ENCODE measurements around the gene C4orf36. TPM values are rescaled to one million over a fixed set of nuclear protein-coding genes. Genes with fewer than 3 reads are reported as not detected.

C4orf36 gene
- total and polyA plus RNA-seq, 2 of the 8 experiments (the other 6 are each of a cell fraction or from before 2014, with no cell fraction given): 1.2 to 1.5 TPM

DNA sequence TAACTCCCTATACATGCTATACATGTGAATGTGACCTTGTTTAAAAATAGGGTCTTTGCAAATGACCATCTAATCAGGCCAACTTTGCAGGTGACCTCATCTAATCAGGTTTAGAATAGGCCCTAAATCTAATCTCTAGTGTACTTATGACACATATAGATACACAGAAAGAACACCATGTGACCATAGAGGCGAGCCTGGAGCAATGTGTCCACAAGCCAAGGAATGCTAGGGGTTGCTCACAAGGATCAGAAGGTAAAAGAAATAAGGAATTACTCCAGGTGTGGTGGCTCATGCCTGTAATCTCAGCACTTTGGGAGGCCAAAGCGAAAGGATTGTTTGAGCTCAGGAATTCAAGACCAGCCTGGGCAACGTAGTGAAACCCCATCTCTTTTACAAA is 9.6 kb upstream of the C4orf36 start:
- H4K5ac ChIP-seq (ENCODE audit: insufficient read length, low read depth, low read length): no peak overlapping the region
- no peaks in the 10 kb centered on the region; a peak in 1 of 7 replicates for H3K27me3 ChIP-seq (replicated peaks in 1 of 4; ENCODE audit: control insufficient read depth in 3 of 4, extremely low read depth in 1 of 4, insufficient read depth in 3 of 4, low read length in 3 of 4)
- H2BK12ac ChIP-seq (ENCODE audit: low read depth, low read length): no peak overlapping the region
- 0 out of 7 replicates have a peak, but pooled peaks cover 0 to 2% (median 0%) of the 10 kb centered on the region in 4 experiments for H3K4me1 ChIP-seq (replicated peaks in 1 of 4; ENCODE audit: control insufficient read depth in 3 of 4, insufficient read depth in 4 of 4, low read length in 3 of 4)
- no peak overlapping the region for H3K23ac ChIP-seq (ENCODE audit: insufficient read length)
- no peak overlapping the region for H3K27ac ChIP-seq (ENCODE audit: low read depth, low read length)
- no peak overlapping the region for H4K8ac ChIP-seq (ENCODE audit: extremely low read depth, insufficient read depth, low read length)
- ChIA-PET CTCF (ENCODE audit: partially characterized antibody) (interaction anchor here (1.0 to 1.5 kb wide), 2 partner anchors 21 to 105 kb away, joined by 3 to 4 read pairs; no protein-coding TSS in a partner anchor), POLR2A (ENCODE audit: partially characterized antibody) (interaction anchor here (3.7 kb wide), 1 partner anchor 10 kb away, joined by 15 read pairs; the partner anchor contains the start of gene C4orf36)
- H3K18ac ChIP-seq (ENCODE audit: extremely low read depth, low read length): no peak overlapping the region
- H3K36me3 ChIP-seq (ENCODE audit: control insufficient read depth in 2 of 4, insufficient read depth in 4 of 4, low read length in 3 of 4): no peaks in the 10 kb centered on the region
- no peaks in the 10 kb centered on the region for H3K9me3 ChIP-seq (ENCODE audit: insufficient read depth in 2 of 2, low read depth in 1 of 2, low read length in 1 of 2)
- no peak overlapping the region for H3K56ac ChIP-seq (replicated peaks; ENCODE audit: insufficient read length, low read depth, low read length)
- 86% methylated on average over 3 of the region's 3 CpGs; no CpG with 5 or more reads in 1 of the 2 experiments for WGBS, 2 experiments (ENCODE audit: extremely low coverage in 1 of 2, insufficient coverage in 1 of 2, insufficient read length in 1 of 2, insufficient replicate concordance in 2 of 2, low coverage in 1 of 2, low lambda C conversion rate in 2 of 2, missing lambda C conversion rate in 1 of 2)
- H2BK15ac ChIP-seq (ENCODE audit: low read length): no peak overlapping the region
- no peaks in the 10 kb centered on the region for H4K20me1 ChIP-seq (replicated peaks in 1 of 2; ENCODE audit: control insufficient read depth in 1 of 2, insufficient read depth in 2 of 2, low read length in 2 of 2)
- no peak overlapping the region for H2BK20ac ChIP-seq (ENCODE audit: low read length)
- no peak overlapping the region for H2BK5ac ChIP-seq (ENCODE audit: low read depth, low read length)
- no peak overlapping the region for H3K4ac ChIP-seq (replicated peaks; ENCODE audit: insufficient read length, low read depth, low read length)
- DNase-seq (ENCODE audit: low read depth in 1 of 2, low spot score in 2 of 2) (no peak), FAIRE-seq (no peak)
- no peak overlapping the region for H3K4me2 ChIP-seq (ENCODE audit: insufficient read depth in 1 of 2, low read depth in 2 of 2, low read length in 2 of 2)
- H2AK5ac ChIP-seq (ENCODE audit: low read depth, low read length): no peak overlapping the region
- H3K23me2 ChIP-seq (ENCODE audit: low read depth, low read length): no peaks in the 10 kb centered on the region
- H2BK120ac ChIP-seq (replicated peaks; ENCODE audit: low read depth, low read length): no peak overlapping the region
- no peak overlapping the region for H2AFZ ChIP-seq (ENCODE audit: low read length)
- TF ChIP-seq CHD2 (IDR thresholded peaks at IDR 0.05; ENCODE audit: low read length): no peak
- no peak overlapping the region for H3K9ac ChIP-seq (replicated peaks in 1 of 4; ENCODE audit: extremely low read depth in 1 of 4, low read depth in 3 of 4, low read length in 3 of 4)
- no peaks in the 10 kb centered on the region for H3K79me1 ChIP-seq (ENCODE audit: low read depth, low read length)
- H3K14ac ChIP-seq (ENCODE audit: insufficient read length): no peak overlapping the region
- no peak overlapping the region for H4K91ac ChIP-seq (replicated peaks; ENCODE audit: insufficient read length, low read length)
- no peak overlapping the region for H3K4me3 ChIP-seq (ENCODE audit: extremely low read depth in 1 of 4, insufficient read depth in 2 of 4, low read depth in 3 of 4, low read length in 4 of 4)
- H3K79me2 ChIP-seq (ENCODE audit: control insufficient read depth in 1 of 2, insufficient read depth in 2 of 2, low read length in 2 of 2): no peaks in the 10 kb centered on the region

All from H1 (cell line).